Left lung (tissue), 10 donors: ENCODE data around the gene PANX2. TPM values are rescaled to one million over a fixed set of nuclear protein-coding genes. Genes with fewer than 3 reads are reported as not detected.

ENCODE experiments used
- ATAC-seq: fragments of 200-7000 bp; cut with Tn5 transposase; one replicate; pipeline ENCODE4 v1.9.1; 2020; ENCODE audit warnings: moderate library complexity
- DNase-seq, 4 donors: peaks; one replicate each; pipeline ENCODE4 v3.0.0-alpha.2; 2013 to 2020
- H3K27ac ChIP-seq, 2 donors: fragments of 200-600 bp; sonication (generic) in 1 of 2; one replicate each; pipeline versions ENCODE4 v1.5.0 to v1.8.0; 2020 to 2021
- H3K27me3 ChIP-seq, 2 donors: fragments of 200-600 bp; sonication (generic) in 1 of 2; one replicate each; pipeline versions ENCODE4 v1.5.0 to v1.8.0; 2020 to 2021
- H3K36me3 ChIP-seq, 2 donors: fragments of 200-600 bp; sonication (generic) in 1 of 2; one replicate each; pipeline versions ENCODE4 v1.5.0 to v1.8.0; 2020 to 2021
- H3K4me1 ChIP-seq, 2 donors: fragments of 200-600 bp; one replicate each; pipeline ENCODE4 v1.8.0; 2021
- H3K4me3 ChIP-seq, 2 donors: fragments of 200-600 bp; sonication (generic) in 1 of 2; one replicate each; pipeline versions ENCODE4 v1.5.0 to v1.8.0; 2020 to 2021; ENCODE audit warnings: mild to moderate bottlenecking in 1 of 2
- H3K9me3 ChIP-seq, 2 donors: fragments of 200-600 bp; sonication (generic) in 1 of 2; one replicate each; pipeline versions ENCODE4 v1.5.0 to v1.8.0; 2020 to 2021
- CTCF ChIP-seq, 2 donors: fragments of 200-600 bp; sonication (generic) in 1 of 2; IDR thresholded peaks; one replicate each; pipeline versions ENCODE4 v1.5.0 to v1.8.0; 2021; ENCODE audit warnings: antibody characterized with exemption in 2 of 2
- intact Hi-C, 2 donors: fragments of 100-400 bp; cut with DNase I; formaldehyde crosslinking; loops; one replicate each; pipeline versions ENCODE4 v1.11.2 to v1.14.2; 2022
- polyA plus RNA-seq, 6 donors: library from polyadenylated mRNA; unstranded; fragments of 120-200 nt; gene quantifications; one replicate each; pipeline ENCODE4 v1.2.1, GENCODE V29; 2013; ENCODE audit not compliant: insufficient read length in 6 of 6
- total RNA-seq, 2 donors: library from RNA; stranded (reverse); fragmentation: NEBNext Ultra II Directional; extraction: Animal tissue kit (Norgen Biotek cat#: 25700); gene quantifications; one replicate each; pipeline ENCODE4 v1.2.1, GENCODE V29; 2021
- donor health status: DM: no; HTN: yes; CAD: no.
- donor health status: DM: no; HTN: no; CAD: no.

Gene PANX2
- total and polyA plus RNA-seq, 8 donors = 0.51 to 4.6 (median 0.65) TPM

GRCh38 chr22:50138988-50139387, 31.5 kb upstream of the PANX2 start:
- peaks cover 0 to 15% of the 10 kb centered on the region in 2 donors for H3K27me3 ChIP-seq
- intact Hi-C loops = no loop called here
- H3K36me3 ChIP-seq = no peaks in the 10 kb centered on the region
- H3K4me1 ChIP-seq = peaks cover 0 to 8% of the 10 kb centered on the region in 2 donors
- ATAC-seq (no peak), DNase-seq (no peak)
- no peak for TF ChIP-seq CTCF (IDR thresholded peaks at IDR 0.05)
- H3K27ac ChIP-seq = no peak overlapping the region
- no peak overlapping the region for H3K4me3 ChIP-seq
- H3K9me3 ChIP-seq = no peaks in the 10 kb centered on the region

- Histone ChIP-seq H3K9me3 (no peaks in the 10 kb centered on the region), H3K36me3 (no peaks in the 10 kb centered on the region), H3K27ac (no peak overlapping the region), H3K4me1 (peaks cover 0 to 8% of the 10 kb centered on the region in 2 donors), H3K27me3 (peaks cover 0 to 15% of the 10 kb centered on the region in 2 donors), H3K4me3 (no peak overlapping the region)
- no peak for DNase-seq
- ATAC-seq = no peak
- intact Hi-C loops = no loop called here
- TF ChIP-seq CTCF (IDR thresholded peaks at IDR 0.05) = no peak
Measured at GRCh38 chr22:50139843-50140415, 30.6 kb upstream of the PANX2 start.

GRCh38 chr22:50140615-50141014, 29.9 kb upstream of the PANX2 start:
- no peak for ATAC-seq
- Histone ChIP-seq H3K4me3 (no peak overlapping the region), H3K27ac (no peak overlapping the region), H3K4me1 (peaks cover 0 to 8% of the 10 kb centered on the region in 2 donors), H3K27me3 (peaks cover 0 to 16% of the 10 kb centered on the region in 2 donors), H3K9me3 (no peaks in the 10 kb centered on the region), H3K36me3 (no peaks in the 10 kb centered on the region)
- DNase-seq = no peak
- no peak for TF ChIP-seq CTCF (IDR thresholded peaks at IDR 0.05)
- intact Hi-C loops = no loop called here

GRCh38 chr22:50141462-50141861, 29.1 kb upstream of the PANX2 start:
- Histone ChIP-seq H3K36me3 (no peaks in the 10 kb centered on the region), H3K27ac (no peak overlapping the region), H3K4me3 (no peak overlapping the region), H3K27me3 (peaks cover 0 to 24% of the 10 kb centered on the region in 2 donors), H3K4me1 (peaks cover 2 to 12% of the 10 kb centered on the region in 2 donors), H3K9me3 (no peaks in the 10 kb centered on the region)
- DNase-seq = no peak
- no peak for ATAC-seq
- intact Hi-C loops = no loop called here
- no peak for TF ChIP-seq CTCF (IDR thresholded peaks at IDR 0.05)

GRCh38 chr22:50141891-50142363, 28.6 kb upstream of the PANX2 start:
- no peaks in the 10 kb centered on the region for H3K9me3 ChIP-seq
- no peaks in the 10 kb centered on the region for H3K36me3 ChIP-seq
- ATAC-seq = peak; percentile 8
- DNase-seq = peak in 2 of 4 donors; percentile 77 to 80
- TF ChIP-seq CTCF (IDR thresholded peaks at IDR 0.05) = no peak
- intact Hi-C loops = no loop called here
- H3K4me3 ChIP-seq = no peak overlapping the region
- peaks cover 4 to 16% of the 10 kb centered on the region in 2 donors for H3K4me1 ChIP-seq
- H3K27me3 ChIP-seq = peaks cover 0 to 26% of the 10 kb centered on the region in 2 donors
- H3K27ac ChIP-seq = no peak overlapping the region
